ENCODE data around the gene C3.

DNA sequence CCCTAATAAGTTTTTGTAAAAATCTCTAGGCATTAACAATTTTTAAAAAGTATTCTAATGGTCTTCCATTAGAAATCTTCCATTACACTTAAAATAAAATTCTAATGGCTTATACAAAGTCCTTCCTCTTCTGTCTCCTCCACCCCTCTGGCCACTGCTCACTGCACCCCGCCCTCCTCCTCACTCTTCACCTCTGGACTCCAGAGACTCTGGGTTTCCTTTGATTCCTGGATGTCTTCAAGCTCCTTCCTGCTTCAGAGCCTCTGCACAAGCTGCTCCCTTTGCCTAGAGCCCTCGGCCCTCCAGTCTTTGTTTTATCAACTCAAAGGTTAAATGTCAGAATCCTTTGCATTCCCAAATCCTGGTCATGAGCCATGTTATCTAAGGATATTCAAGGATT is 71.3 kb downstream of the C3 start:
- TF ChIP-seq, protein P1, sequence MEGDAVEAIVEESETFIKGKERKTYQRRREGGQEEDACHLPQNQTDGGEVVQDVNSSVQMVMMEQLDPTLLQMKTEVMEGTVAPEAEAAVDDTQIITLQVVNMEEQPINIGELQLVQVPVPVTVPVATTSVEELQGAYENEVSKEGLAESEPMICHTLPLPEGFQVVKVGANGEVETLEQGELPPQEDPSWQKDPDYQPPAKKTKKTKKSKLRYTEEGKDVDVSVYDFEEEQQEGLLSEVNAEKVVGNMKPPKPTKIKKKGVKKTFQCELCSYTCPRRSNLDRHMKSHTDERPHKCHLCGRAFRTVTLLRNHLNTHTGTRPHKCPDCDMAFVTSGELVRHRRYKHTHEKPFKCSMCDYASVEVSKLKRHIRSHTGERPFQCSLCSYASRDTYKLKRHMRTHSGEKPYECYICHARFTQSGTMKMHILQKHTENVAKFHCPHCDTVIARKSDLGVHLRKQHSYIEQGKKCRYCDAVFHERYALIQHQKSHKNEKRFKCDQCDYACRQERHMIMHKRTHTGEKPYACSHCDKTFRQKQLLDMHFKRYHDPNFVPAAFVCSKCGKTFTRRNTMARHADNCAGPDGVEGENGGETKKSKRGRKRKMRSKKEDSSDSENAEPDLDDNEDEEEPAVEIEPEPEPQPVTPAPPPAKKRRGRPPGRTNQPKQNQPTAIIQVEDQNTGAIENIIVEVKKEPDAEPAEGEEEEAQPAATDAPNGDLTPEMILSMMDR (IDR thresholded peaks at IDR 0.05) = no peak
- no peak for TF ChIP-seq POLR2AphosphoS5 (IDR thresholded peaks at IDR 0.05)
- no peak for TF ChIP-seq EP300 (IDR thresholded peaks at IDR 0.05)
